ENCODE data around the gene CLEC19A. TPM values are rescaled to one million over a fixed set of nuclear protein-coding genes. Genes with fewer than 3 reads are reported as not detected.

The CLEC19A gene
- total and polyA plus RNA-seq, 4 donors, result 0.50 to 1.00 (median 0.82) TPM

DNA sequence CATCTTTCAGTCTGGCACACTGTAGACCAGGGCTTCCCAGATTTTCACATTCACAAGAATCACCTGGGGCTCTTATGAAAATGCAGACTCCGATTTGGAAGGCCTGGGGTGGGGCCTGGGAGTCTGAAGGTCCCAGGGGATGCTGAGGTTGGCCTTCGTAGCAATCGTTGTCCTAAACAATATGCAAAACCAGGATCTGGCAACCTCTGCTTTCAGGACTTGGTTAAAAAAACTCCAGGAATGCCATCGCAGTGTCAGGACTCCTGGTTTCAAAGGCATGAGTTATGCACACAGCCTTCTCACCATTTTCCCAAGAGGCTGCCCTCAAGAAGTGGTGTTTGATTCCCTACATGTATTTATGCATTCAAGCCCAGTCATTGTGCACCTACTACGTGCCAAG, 6.7 kb downstream of the CLEC19A start:
- no peak for DNase-seq (ENCODE audit: low read depth in 4 of 6, low spot score in 6 of 6)
- Histone ChIP-seq H3K9me3 (ENCODE audit: control insufficient read depth, insufficient read depth, low read length) (no peaks in the 10 kb centered on the region), H3K36me3 (ENCODE audit: control insufficient read depth, insufficient read depth, low read length) (no peaks in the 10 kb centered on the region), H3K4me1 (ENCODE audit: control insufficient read depth, insufficient read depth, low read length) (peaks cover 23% of the 10 kb centered on the region), H3K27me3 (ENCODE audit: control insufficient read depth, insufficient read depth, low read length) (no peaks in the 10 kb centered on the region), H3K4me3 (ENCODE audit: low read depth, low read length) (no peak overlapping the region), H3K27ac (ENCODE audit: low read depth, low read length) (no peak overlapping the region)
- WGBS (ENCODE audit: insufficient coverage), result 31% methylated on average over 4 of the region's 5 CpGs

DNA sequence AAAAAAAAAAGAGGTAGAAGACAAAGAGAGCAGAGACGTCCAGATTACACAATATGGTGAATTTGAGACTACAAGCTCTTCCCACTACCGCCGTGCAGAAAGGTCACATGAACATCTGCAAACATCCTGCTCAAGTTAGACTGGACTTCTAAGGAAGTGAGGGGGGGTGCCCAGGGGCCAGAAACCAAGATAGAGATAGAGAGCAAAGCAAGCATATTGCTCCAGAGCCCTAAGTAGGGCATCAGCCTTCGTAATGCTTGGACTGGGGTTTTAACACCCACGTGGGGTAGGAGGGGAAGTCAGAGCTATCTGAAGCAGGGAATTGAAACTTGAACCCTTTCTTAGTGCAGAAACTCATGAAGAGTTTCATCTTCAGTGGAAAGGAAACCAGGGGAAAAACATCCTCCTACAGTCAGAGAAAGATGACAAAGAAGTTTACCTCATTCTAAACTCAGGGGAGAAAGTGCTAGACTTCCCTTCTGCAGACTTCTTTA, 8.7 kb downstream of the CLEC19A start:
- H3K4me3 ChIP-seq (ENCODE audit: low read depth, low read length), result no peak overlapping the region
- peaks cover 23% of the 10 kb centered on the region for H3K4me1 ChIP-seq (ENCODE audit: control insufficient read depth, insufficient read depth, low read length)
- H3K27me3 ChIP-seq (ENCODE audit: control insufficient read depth, insufficient read depth, low read length), result no peaks in the 10 kb centered on the region
- WGBS (ENCODE audit: insufficient coverage), result 59% methylated on average over 3 of the region's 5 CpGs
- peak in 1 of 6 donors; percentile 30 for DNase-seq (ENCODE audit: low read depth in 4 of 6, low spot score in 6 of 6)
- H3K36me3 ChIP-seq (ENCODE audit: control insufficient read depth, insufficient read depth, low read length), result no peaks in the 10 kb centered on the region
- no peak overlapping the region for H3K27ac ChIP-seq (ENCODE audit: low read depth, low read length)
- no peaks in the 10 kb centered on the region for H3K9me3 ChIP-seq (ENCODE audit: control insufficient read depth, insufficient read depth, low read length)

DNA sequence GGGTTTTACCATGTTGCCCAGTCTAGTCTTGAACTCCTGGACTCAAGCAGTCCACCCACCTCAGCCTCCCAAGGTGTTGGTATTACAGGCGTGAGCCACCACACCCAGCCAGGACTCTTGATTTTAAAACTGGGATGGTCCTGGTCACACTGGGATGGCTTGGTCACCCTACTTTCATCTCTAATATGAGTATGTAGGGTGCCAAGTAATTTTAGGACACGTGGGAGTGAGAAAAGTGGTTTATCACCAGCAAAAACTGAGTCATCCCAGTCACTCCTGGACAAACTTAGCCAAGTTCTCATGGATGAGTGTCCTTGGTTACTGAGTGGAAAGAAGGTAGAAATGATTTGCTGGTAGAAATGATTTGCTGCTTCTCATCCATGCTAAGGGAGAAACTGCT, 9.9 kb downstream of the CLEC19A start:
- H3K27me3 ChIP-seq (ENCODE audit: control insufficient read depth, insufficient read depth, low read length), result no peaks in the 10 kb centered on the region
- WGBS (ENCODE audit: insufficient coverage), result no CpG with 5 or more reads among the region's 2 CpGs
- H3K27ac ChIP-seq (ENCODE audit: low read depth, low read length), result no peak overlapping the region
- no peak for DNase-seq (ENCODE audit: low read depth in 4 of 6, low spot score in 6 of 6)
- no peaks in the 10 kb centered on the region for H3K9me3 ChIP-seq (ENCODE audit: control insufficient read depth, insufficient read depth, low read length)
- H3K4me3 ChIP-seq (ENCODE audit: low read depth, low read length), result no peak overlapping the region
- H3K36me3 ChIP-seq (ENCODE audit: control insufficient read depth, insufficient read depth, low read length), result no peaks in the 10 kb centered on the region
- peaks cover 14% of the 10 kb centered on the region for H3K4me1 ChIP-seq (ENCODE audit: control insufficient read depth, insufficient read depth, low read length)

DNA sequence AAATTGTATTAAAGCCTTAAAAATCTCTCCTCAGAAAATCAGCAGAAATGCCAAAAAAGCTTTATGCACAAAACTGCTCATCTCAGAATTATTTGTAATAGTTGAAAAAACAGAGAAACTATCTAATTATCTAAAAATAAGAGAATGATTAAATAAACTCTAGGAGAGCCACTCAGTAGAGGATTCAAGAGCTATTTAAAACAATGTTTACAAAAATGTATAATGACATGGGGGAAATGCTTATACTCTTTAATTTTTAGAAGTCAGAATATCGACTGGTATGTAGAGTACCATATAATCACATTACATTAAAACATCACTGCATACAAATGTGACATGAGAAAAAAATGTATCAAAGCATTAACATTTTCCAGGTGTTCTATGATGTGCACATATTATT, 11.9 kb downstream of the CLEC19A start:
- no CpG with 5 or more reads among the region's 1 CpG for WGBS (ENCODE audit: insufficient coverage)
- Histone ChIP-seq H3K27me3 (ENCODE audit: control insufficient read depth, insufficient read depth, low read length) (no peaks in the 10 kb centered on the region), H3K4me1 (ENCODE audit: control insufficient read depth, insufficient read depth, low read length) (no peaks in the 10 kb centered on the region), H3K27ac (ENCODE audit: low read depth, low read length) (no peak overlapping the region), H3K36me3 (ENCODE audit: control insufficient read depth, insufficient read depth, low read length) (no peaks in the 10 kb centered on the region), H3K9me3 (ENCODE audit: control insufficient read depth, insufficient read depth, low read length) (no peaks in the 10 kb centered on the region), H3K4me3 (ENCODE audit: low read depth, low read length) (no peak overlapping the region)
- no peak for DNase-seq (ENCODE audit: low read depth in 4 of 6, low spot score in 6 of 6)

DNA sequence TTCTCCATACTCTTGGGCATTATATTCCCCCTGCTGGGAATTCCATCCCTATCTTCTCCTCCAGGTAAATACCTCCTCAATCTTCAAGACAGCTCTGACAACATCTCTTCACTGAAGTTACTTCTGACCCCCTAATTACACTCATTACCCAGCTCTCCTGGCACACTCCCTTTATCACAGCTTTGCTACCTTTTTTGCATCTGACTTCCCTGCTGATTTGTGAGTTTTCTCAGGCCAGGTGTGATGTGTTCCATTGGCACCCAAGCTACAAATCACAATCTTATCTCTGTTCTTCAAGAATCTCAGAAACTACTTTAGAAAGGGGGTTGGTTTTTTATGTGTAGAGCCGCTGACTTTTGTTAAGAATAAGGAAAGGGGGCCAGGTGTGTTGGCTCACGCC, 14.0 kb downstream of the CLEC19A start:
- Histone ChIP-seq H3K27me3 (ENCODE audit: control insufficient read depth, insufficient read depth, low read length) (no peaks in the 10 kb centered on the region), H3K4me3 (ENCODE audit: low read depth, low read length) (no peak overlapping the region), H3K27ac (ENCODE audit: low read depth, low read length) (no peak overlapping the region), H3K9me3 (ENCODE audit: control insufficient read depth, insufficient read depth, low read length) (no peaks in the 10 kb centered on the region), H3K36me3 (ENCODE audit: control insufficient read depth, insufficient read depth, low read length) (no peaks in the 10 kb centered on the region), H3K4me1 (ENCODE audit: control insufficient read depth, insufficient read depth, low read length) (no peaks in the 10 kb centered on the region)
- DNase-seq (ENCODE audit: low read depth in 4 of 6, low spot score in 6 of 6), result no peak
- no CpG with 5 or more reads among the region's 2 CpGs for WGBS (ENCODE audit: insufficient coverage)

DNA sequence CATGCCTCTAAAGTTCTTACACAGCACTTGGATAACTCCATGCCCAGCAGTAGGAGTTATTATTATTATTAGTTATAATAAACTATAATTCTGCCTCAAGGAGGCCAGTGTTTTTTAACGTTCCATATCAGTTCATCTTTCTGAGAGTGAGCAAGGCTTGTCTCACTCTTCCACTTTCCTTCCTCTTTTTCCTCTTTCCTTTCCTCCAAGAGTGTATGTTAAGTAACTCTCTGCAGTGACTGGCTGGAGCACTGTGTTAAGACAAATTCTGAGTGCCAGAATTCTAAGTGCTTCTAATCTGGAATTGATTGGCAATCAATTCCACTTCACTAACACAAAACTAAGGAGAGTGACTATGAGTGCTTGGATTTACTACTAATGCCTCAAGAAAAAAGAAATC, 16.4 kb downstream of the CLEC19A start:
- no CpG with 5 or more reads among the region's 1 CpG for WGBS (ENCODE audit: insufficient coverage)

DNA sequence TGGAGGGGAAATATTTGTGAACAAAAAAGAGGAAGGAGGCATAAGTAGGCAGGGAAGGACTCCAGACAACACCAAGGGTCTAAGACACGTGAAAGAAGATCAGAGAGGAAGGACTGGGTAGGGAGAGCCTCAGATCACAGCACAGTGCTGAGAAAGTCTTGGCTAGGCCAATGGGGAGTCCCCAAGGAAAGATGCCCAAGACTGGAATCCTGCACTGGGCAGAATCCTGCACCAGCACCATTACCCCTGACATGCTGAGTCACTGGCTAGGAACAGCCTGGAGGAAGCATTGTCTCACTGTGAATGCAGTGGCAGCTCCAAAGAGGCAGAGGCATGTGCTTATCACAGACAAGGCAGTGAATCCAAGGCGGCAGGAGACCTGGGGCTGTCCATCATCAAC, 19.2 kb downstream of the CLEC19A start:
- H3K27ac ChIP-seq (ENCODE audit: low read depth, low read length), result no peak overlapping the region
- no peaks in the 10 kb centered on the region for H3K4me1 ChIP-seq (ENCODE audit: control insufficient read depth, insufficient read depth, low read length)
- no peaks in the 10 kb centered on the region for H3K27me3 ChIP-seq (ENCODE audit: control insufficient read depth, insufficient read depth, low read length)
- H3K4me3 ChIP-seq (ENCODE audit: low read depth, low read length), result no peak overlapping the region
- DNase-seq (ENCODE audit: low read depth in 4 of 6, low spot score in 6 of 6), result no peak
- WGBS (ENCODE audit: insufficient coverage), result 18% methylated on average over 2 of the region's 2 CpGs
- H3K36me3 ChIP-seq (ENCODE audit: control insufficient read depth, insufficient read depth, low read length), result no peaks in the 10 kb centered on the region
- no peaks in the 10 kb centered on the region for H3K9me3 ChIP-seq (ENCODE audit: control insufficient read depth, insufficient read depth, low read length)

More for the DNA sequence above, 16.4 kb downstream of the CLEC19A start:
- no peaks in the 10 kb centered on the region for H3K27me3 ChIP-seq (ENCODE audit: control insufficient read depth, insufficient read depth, low read length)
- no peak overlapping the region for H3K27ac ChIP-seq (ENCODE audit: low read depth, low read length)
- H3K36me3 ChIP-seq (ENCODE audit: control insufficient read depth, insufficient read depth, low read length), result no peaks in the 10 kb centered on the region
- no peaks in the 10 kb centered on the region for H3K9me3 ChIP-seq (ENCODE audit: control insufficient read depth, insufficient read depth, low read length)
- no peaks in the 10 kb centered on the region for H3K4me1 ChIP-seq (ENCODE audit: control insufficient read depth, insufficient read depth, low read length)
- no peak for DNase-seq (ENCODE audit: low read depth in 4 of 6, low spot score in 6 of 6)
- no peak overlapping the region for H3K4me3 ChIP-seq (ENCODE audit: low read depth, low read length)

DNA sequence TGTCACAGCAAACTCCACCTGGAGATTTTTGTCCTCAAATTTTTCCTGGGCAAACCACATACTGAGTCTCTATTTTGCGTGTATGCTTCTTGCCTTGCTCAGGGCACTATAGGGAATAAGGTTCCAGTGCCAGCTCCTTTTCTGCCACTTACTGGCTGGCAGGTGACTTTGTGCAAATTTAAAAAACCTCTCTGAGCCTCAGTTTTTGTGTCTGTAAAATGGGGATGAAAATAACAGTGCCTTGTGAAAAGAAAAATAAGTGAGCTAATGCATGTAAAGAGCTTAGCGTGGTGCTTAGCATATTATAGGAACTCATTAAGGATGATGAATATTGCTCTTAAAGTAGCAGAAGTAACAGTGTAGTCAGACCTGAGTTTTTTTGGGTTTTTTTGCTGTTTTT, 19.9 kb downstream of the CLEC19A start:
- H3K9me3 ChIP-seq (ENCODE audit: control insufficient read depth, insufficient read depth, low read length), result no peaks in the 10 kb centered on the region
- H3K36me3 ChIP-seq (ENCODE audit: control insufficient read depth, insufficient read depth, low read length), result no peaks in the 10 kb centered on the region
- 92% methylated on average over 2 of the region's 2 CpGs for WGBS (ENCODE audit: insufficient coverage)
- H3K27me3 ChIP-seq (ENCODE audit: control insufficient read depth, insufficient read depth, low read length), result no peaks in the 10 kb centered on the region
- no peak overlapping the region for H3K4me3 ChIP-seq (ENCODE audit: low read depth, low read length)
- no peak for DNase-seq (ENCODE audit: low read depth in 4 of 6, low spot score in 6 of 6)
- no peaks in the 10 kb centered on the region for H3K4me1 ChIP-seq (ENCODE audit: control insufficient read depth, insufficient read depth, low read length)
- H3K27ac ChIP-seq (ENCODE audit: low read depth, low read length), result no peak overlapping the region

DNA sequence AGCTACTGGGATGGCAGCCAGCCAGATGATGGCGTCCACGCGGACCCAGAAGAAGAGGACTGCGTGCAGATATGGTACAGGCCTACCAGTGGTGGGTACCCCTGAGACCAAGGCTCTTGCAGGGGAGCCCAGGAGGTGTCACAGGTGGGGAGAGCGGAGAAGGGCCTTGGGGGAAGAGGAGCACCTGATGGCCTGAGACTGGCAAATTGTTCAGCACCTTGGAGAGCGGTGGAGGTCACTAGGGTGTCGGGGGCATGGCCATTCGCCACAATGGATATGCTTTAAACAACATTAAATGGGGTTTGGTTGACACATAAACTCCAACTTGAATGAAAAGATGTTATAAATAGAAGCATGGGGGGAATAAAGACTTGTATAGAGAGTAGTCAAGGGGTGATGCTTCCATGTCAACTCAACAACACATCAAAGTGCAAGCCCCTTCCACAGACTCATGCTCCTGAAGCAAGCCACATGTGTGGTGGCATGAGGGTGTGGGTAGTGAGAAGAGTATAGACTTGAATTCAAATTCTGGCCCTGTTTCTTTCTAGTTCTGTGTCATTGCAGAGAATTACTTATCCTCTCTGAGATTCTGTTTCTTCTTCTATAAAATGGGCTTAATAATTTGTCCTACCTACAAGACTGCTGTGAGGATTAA, 22.2 kb downstream of the CLEC19A start:
- H3K4me3 ChIP-seq (ENCODE audit: low read depth, low read length), result no peak overlapping the region
- DNase-seq (ENCODE audit: low read depth in 4 of 6, low spot score in 6 of 6), result no peak
- H3K36me3 ChIP-seq (ENCODE audit: control insufficient read depth, insufficient read depth, low read length), result no peaks in the 10 kb centered on the region
- no peaks in the 10 kb centered on the region for H3K27me3 ChIP-seq (ENCODE audit: control insufficient read depth, insufficient read depth, low read length)
- no peak overlapping the region for H3K27ac ChIP-seq (ENCODE audit: low read depth, low read length)
- WGBS (ENCODE audit: insufficient coverage), result 73% methylated on average over 8 of the region's 8 CpGs
- H3K4me1 ChIP-seq (ENCODE audit: control insufficient read depth, insufficient read depth, low read length), result no peaks in the 10 kb centered on the region
- H3K9me3 ChIP-seq (ENCODE audit: control insufficient read depth, insufficient read depth, low read length), result no peaks in the 10 kb centered on the region

DNA sequence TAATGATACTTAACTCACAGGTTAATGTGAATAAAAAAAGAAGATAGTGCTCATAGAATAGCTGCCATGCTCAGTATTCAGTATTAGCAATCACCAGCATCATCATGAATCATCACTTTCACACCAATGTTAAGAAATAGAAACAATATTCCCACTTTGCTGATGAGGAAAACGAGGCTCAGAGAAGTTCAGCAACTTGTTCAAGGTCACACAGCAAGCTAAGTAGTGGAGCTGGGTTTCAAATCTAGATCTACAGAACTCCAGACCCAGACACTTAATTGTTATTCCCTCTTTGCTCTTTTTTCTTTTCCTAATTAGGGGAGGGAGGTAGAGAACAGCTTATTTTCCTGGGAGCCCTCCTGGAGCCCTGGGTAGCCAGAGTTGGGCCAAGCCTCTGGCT, 22.9 kb downstream of the CLEC19A start:
- H3K9me3 ChIP-seq (ENCODE audit: control insufficient read depth, insufficient read depth, low read length), result no peaks in the 10 kb centered on the region
- no CpG with 5 or more reads among the region's 1 CpG for WGBS (ENCODE audit: insufficient coverage)
- no peak overlapping the region for H3K27ac ChIP-seq (ENCODE audit: low read depth, low read length)
- no peak for DNase-seq (ENCODE audit: low read depth in 4 of 6, low spot score in 6 of 6)
- H3K4me3 ChIP-seq (ENCODE audit: low read depth, low read length), result no peak overlapping the region
- no peaks in the 10 kb centered on the region for H3K4me1 ChIP-seq (ENCODE audit: control insufficient read depth, insufficient read depth, low read length)
- H3K36me3 ChIP-seq (ENCODE audit: control insufficient read depth, insufficient read depth, low read length), result no peaks in the 10 kb centered on the region
- no peaks in the 10 kb centered on the region for H3K27me3 ChIP-seq (ENCODE audit: control insufficient read depth, insufficient read depth, low read length)

All from spinal cord (tissue), 10 donors.